CD4-positive, alpha-beta T cell treated with Interleukin-10 for 1 hour (primary cell): Measurements from ENCODE around the gene VAMP7.
"Not testable (repeated sequence)": the region's sequence is repeated elsewhere in the genome, so short reads cannot be mapped to it uniquely, and the experiment has no call there.

Experiments used
- DNase-seq: peaks from one replicate; pipeline ENCODE4 v3.0.0-alpha.2; 2020

The VAMP7 gene

DNA sequence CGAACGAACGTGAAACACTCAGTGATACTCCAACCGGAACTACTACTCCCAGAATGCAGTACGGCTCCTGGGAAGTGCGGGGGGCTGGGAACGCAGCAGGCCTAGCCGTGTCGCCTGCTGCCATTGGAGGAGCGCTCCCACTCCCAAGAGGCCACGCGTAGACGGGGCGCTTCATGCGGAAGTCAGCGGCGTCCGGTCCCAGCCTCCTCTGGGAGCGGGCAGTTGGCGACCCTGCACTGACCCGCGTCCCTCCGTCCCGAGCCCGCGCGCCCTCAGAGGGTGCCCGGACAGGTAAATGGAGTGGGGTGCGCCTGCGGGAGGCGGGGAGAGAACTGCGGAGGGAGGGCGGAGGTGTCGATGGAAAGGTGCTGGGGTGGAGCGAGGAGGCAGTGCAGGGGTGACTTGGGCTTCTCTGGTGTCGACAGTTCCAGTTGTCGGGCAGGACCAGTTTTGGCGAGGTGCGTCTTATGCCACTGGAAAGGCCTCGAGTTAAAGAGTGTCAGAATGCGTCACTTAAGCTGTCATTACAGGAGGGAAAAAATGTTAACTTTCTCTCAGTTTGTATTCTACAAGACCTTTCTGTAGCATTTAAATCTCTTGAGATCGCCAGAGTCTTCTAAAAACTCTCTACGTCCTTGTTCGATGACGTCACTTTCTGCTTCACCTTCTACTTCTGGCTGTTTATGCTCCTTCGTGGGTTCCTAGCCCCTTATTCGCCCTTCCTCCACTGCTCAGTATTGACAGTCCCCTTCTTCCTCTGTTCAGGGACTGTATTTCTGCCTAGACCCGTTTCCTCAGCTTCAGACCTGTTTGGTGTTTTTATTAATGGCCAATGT, at the start of gene VAMP7:
Gene VAMP7 (plus strand): TSS at position 188 of the 836 bp plus-strand sequence. CDS start 8,122 bp downstream, outside the sequence.
- DNase-seq = peak; percentile 83

DNA sequence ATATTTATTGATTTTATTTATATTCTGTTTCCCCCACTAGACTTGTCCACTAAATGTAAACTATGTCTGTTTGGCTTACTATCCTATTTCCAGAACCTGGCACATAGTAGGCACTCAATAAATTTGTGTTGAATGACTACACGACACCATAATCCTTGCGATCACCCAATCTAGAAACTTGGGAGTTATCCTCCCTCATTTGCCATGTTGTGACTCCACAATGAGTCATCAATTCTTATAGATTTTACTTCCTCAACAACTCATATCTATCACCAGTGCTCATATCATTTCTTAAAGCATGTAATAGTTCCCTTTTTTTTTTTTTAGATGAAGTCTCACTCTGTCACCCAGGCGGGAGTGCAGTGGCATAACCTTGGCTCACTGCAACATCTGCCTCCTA, 39.9 kb upstream of the VAMP7 start:
- no peak for DNase-seq

DNA sequence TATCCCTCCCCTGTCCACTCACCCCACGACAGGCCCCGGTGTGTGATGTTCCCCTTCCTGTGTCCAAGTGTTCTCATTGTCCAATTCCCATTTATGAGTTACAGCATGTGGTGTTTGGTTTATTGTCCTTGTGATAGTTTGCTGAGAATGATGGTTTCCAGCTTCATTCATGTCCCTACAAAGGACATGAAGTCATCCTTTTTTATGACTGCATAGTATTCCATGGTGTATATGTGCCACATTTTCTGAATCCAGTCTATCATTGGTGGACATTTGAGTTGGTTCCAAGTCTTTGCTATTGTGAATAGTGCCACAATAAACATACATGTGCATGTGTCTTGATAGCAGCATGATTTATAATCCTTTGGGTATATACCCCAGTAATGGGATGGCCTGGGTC, 29.4 kb upstream of the VAMP7 start:
- not testable (repeated sequence) for DNase-seq

DNA sequence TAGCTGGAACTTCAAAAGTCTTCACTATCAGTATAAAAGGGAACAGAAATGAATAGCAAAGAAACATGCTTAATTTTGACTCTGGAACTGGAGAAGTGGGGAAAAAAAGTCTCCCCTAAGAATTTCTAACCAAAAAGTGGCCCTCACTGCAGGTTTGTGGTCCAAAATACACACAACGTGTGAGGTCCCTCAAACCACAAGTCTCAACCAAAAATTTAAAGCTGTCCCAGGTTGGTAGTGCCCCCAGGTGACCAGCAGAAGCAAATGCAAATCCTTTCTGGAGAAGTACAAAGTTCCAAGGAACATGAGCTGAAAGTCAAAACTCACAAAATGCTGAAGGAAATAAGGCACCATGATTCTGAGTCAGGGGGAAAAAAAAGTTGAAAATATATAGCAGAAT, 23.6 kb upstream of the VAMP7 start:
- no peak for DNase-seq

DNA sequence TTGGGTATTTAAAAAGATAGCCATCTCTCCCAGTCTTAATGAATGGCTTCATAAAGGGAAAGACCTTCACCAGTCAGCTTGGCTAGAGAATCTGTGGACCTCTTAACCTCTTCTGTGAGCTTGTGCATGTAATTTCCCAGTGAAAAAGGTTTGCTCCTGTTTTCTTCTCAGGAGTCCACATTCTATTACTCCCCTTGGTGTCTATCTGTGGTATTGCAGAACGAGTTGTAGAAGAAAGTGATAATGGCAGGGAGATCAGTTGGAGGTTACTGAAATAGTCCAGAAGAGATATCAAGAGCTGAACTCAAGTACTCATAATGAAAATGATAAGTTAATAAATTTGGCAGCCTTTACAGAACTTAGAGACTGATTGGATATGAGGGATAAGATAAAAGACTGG, 16.5 kb upstream of the VAMP7 start:
- no peak for DNase-seq

DNA sequence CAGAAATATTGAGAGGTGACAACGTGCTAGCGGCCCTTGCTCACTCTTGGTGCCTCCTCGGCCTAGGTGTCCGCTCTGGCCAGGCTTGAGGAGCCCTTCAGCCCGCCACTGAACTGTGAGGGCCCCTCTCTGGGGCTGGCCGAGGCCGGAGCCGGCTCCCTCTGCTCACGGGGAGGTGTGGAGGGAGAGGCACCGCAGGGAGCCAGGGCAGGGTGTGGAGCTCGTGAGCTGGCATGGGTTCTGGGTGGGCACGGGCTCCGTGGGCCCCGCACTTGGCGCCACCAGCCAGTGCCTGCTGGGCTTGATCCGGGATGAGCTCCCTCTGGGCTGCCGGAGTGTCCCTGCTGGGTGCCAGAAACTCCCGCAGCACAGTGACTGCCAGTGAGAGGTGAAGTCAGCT, 16.0 kb upstream of the VAMP7 start:
- DNase-seq = no peak

GRCh38 chrX:155867821-155868220, 13.3 kb upstream of the VAMP7 start:
- no peak for DNase-seq

- no peak for DNase-seq
These were observed 10.2 kb upstream of the VAMP7 start for GRCh38 chrX:155870958-155871357.

GRCh38 chrX:155871934-155872333, 9.2 kb upstream of the VAMP7 start:
- no peak for DNase-seq

DNA sequence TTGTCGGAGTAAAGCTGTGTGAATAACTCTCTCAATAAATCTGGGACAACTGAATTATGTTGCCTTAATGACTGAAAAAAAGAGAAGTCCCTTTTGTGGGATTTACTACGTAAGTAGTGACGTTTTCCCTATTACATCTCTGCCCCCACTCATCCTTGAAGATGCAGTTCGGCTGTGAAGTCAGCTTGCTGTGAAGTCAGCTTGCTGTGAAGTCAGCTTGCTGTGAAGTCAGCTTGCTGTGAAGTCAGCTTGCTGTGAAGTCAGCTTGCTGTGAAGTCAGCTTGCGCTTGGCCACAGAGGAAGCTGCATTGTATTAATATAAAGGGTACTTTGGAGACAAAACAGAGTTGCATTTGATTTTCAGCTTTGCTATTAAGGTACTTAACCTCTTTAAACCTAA, 8.0 kb upstream of the VAMP7 start:
- DNase-seq = no peak

GRCh38 chrX:155874571-155875244, 6.4 kb upstream of the VAMP7 start:
- DNase-seq = no peak

GRCh38 chrX:155876704-155877103, 4.4 kb upstream of the VAMP7 start:
- DNase-seq = no peak

DNA sequence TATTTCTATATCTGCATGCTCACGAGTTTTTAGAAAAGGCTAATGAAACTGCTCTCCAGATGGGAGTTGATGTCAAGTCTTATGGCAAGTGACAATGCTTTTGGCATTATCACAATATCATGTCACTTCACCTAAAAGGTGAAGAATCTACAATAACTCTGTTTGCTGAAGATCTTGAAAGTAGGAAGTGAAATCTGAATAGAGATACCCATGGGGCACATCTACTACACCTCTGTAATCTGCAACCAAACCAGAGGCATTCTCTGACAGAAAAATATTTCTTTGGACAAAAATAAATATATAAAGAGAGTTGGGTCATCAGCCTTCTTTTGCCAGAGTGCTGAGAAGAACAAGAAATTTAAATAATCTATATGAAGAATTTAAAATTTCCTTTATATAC, 3.9 kb upstream of the VAMP7 start:
- no peak for DNase-seq

DNA sequence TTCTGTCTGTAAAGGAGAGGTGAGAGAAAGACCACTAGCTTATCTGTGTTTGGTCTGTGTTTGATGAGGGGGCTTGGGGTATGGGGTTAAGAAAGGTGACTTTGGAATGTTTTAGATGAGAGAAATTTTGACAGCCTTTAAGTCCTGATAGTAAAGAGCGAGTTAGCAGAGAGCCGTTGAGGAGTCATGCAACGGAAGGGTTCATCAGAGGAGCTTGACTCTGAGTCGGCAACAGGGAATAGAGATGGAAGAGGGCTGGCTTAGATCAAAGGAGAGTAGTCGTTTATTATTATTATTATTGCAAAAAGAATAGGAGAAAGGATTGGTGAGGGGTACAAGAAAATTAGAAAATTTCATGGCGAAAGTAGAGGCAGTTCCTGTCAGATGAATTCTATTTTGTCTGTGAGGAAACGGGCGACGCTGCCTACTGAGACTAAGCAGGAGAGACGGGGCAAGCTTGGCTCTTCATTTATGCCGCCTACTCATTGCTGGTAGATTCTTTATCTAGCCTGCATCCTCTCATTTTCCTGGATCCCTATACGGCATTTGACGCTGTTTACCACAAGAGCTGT, 473 bp upstream of the VAMP7 start:
- no peak for DNase-seq

- no peak for DNase-seq
These were observed 5.3 kb downstream of the VAMP7 start for GRCh38 chrX:155886409-155886808.

DNA sequence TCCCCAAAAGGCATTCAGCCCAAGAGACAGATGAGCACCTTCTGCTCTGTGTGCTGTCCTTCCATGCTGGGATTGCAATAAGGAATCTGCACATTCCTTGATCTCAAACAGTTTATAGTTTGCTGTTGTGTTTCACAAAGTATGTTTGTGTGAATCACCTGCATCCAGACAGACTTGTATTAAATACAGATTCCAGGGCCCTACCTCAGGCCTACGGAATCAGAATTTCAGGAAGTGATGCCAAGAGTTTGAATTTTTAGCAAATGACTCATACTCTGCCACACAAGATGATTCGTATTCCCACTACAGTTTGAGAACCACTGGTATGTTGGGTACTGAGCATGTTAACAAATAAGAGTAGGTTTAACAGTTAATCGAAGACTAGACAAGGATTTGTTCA, 7.0 kb downstream of the VAMP7 start:
- no peak for DNase-seq

GRCh38 chrX:155889328-155889727, 8.2 kb downstream of the VAMP7 start:
- DNase-seq = no peak

DNA sequence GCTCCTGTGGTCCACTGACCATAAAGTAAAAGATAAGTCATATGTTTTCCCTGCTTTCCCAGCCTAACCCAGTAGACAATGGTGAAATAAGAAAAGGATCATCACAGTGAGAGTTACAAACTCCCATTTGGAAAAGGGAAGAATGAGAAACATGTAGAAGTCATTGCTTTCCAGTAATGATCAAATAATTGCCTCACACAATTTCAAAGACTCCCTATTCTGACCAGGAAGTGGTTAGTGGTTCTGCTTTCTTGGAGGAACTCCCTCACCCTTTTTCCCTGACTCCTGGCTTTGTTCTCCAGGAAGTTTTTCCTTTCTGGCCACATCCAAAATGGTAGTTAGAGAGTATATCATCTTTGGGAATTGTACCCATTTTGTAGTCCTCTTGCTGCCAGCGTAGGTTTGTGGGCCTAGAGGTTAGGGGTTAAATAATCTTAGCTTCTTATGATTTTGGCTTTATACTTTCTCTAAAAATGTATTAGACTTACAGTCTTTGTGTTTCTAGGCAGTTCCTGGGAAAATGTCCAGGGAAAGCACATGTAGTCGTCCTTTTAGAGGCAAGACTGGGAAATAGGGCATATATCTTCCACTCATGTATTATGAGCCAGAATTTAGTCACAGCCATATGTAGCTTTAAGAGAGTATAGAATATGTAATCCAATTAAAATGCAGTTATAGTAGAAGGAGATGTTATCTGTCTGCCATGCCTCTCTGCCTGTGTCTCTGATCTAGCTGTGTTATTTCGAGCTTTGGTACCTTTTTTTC, 10.5 kb downstream of the VAMP7 start:
- no peak for DNase-seq

GRCh38 chrX:155893521-155893920, 12.4 kb downstream of the VAMP7 start:
- DNase-seq = no peak

DNA sequence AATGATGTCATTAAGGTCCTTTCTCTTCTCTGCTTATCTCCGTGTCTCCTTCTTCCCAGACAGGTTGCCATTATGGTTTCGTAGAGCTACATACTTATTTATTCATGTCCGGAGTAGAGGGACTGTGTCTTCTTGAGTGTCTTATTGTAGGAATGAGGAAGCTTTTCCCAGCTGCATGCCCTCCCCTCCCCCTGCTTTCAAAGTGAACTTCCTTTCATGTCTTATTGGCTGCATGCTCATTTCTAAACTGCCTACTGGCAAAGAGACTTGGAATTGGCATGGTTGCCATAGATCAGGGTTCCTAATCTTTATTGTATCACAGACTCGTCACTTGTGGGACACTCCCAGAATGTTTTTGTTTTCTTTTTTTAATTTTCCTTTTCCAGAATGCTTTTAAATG, 15.4 kb downstream of the VAMP7 start:
- no peak for DNase-seq

- no peak for DNase-seq
These were observed 18.2 kb downstream of the VAMP7 start for GRCh38 chrX:155899366-155899765.

DNA sequence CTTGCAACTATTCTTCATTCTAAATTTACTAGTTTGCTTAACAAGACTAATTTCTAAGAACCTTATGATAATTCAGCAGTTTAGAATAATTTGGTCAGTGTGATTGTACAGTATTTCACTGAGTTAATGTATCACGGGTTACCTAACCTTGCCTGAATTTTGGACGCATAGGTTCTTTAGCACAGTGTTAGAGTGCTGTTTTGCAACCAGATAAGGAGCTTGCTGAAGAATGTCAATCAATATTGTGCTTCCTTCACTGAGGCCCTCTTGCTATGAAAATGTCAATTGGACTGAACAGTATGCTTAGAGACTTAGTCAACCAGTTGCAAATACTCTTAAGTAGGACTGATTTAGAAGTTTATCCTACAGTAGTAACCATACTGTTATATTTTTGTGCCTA, 19.6 kb downstream of the VAMP7 start:
- DNase-seq = no peak

DNA sequence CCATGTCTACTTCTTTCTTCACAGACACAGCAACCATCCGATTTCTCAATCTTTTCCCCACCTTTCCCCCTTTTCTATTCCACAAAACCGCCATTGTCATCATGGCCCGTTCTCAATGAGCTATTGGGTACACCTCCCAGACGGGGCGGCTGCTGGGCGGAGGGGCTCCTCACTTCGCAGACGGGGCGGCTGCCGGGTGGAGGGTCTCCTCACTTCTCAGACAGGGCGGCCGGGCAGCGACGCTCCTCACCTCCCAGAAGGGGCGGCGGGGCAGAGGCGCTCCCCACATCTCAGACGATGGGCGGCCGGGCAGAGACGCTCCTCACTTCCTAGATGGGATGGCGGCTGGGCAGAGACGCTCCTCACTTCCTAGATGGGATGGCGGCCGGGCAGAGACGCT, 26.5 kb downstream of the VAMP7 start:
- DNase-seq = not testable (repeated sequence)
